CD14-positive monocyte (primary cell): ENCODE measurements around the gene RIMBP2. TPM values are rescaled to one million over a fixed set of nuclear protein-coding genes. Genes with fewer than 3 reads are reported as not detected.

Experiments
- DNase-seq, 3 donors: peaks; one replicate each; pipeline ENCODE4 v3.0.0-alpha.2; 2011 to 2022
- H2AFZ ChIP-seq: 2 replicates; pipeline ENCODE4 v1.6.0; 2012; ENCODE audit warnings: mild to moderate bottlenecking, low read depth, low read length, inconsistent platforms; ENCODE audit not compliant: insufficient read depth, poor library complexity, severe bottlenecking
- H3K27ac ChIP-seq, 2 donors: 1 replicate in 1 of 2; 2 replicates in 1 of 2; pipeline ENCODE4 v1.5.1; 2012 to 2013; ENCODE audit warnings: low read length in 2 of 2, control low read depth in 1 of 2, inconsistent platforms in 1 of 2, low read depth in 1 of 2, mild to moderate bottlenecking in 1 of 2
- H3K27me3 ChIP-seq, 2 donors: one replicate each; pipeline versions ENCODE4 v1.6.0 to v1.6.1; 2011 to 2013; ENCODE audit warnings: low read length in 2 of 2; ENCODE audit not compliant: control insufficient read depth in 2 of 2, insufficient read depth in 2 of 2
- H3K36me3 ChIP-seq, 2 donors: replicated peaks in 1 of 2; 1 replicate in 1 of 2; 2 replicates in 1 of 2; pipeline versions ENCODE4 v1.5.1 to v1.6.1; 2012 to 2013; ENCODE audit warnings: low read length in 2 of 2, control low read depth in 1 of 2, inconsistent platforms in 1 of 2, mild to moderate bottlenecking in 1 of 2; ENCODE audit not compliant: insufficient read depth in 2 of 2, control insufficient read depth in 1 of 2
- H3K4me1 ChIP-seq, 2 donors: 1 replicate in 1 of 2; 2 replicates in 1 of 2; pipeline versions ENCODE4 v1.5.1 to v1.6.1; 2012 to 2013; ENCODE audit warnings: low read length in 2 of 2, control low read depth in 1 of 2, inconsistent platforms in 1 of 2, mild to moderate bottlenecking in 1 of 2, moderate library complexity in 1 of 2; ENCODE audit not compliant: insufficient read depth in 2 of 2, control insufficient read depth in 1 of 2
- H3K4me2 ChIP-seq: replicated peaks from 2 replicates; pipeline ENCODE3; 2012; ENCODE audit warnings: low read length, moderate library complexity, mild to moderate bottlenecking; ENCODE audit not compliant: poor library complexity, severe bottlenecking; ENCODE audit errors: extremely low read depth
- H3K4me3 ChIP-seq, 3 experiments: fragments of 200-600 bp in 1 of 3; sonication (generic) in 1 of 3; replicated peaks in 1 of 3; 1 replicate in 2 of 3; 2 replicates in 1 of 3; pipeline ENCODE4 v1.5.1; 2011 to 2013; ENCODE audit warnings: low read length in 3 of 3, mild to moderate bottlenecking in 3 of 3, control low read depth in 2 of 3, low read depth in 2 of 3, inconsistent platforms in 1 of 3, moderate library complexity in 1 of 3
- H3K79me2 ChIP-seq: 2 replicates; pipeline ENCODE4 v1.6.0; 2012; ENCODE audit warnings: mild to moderate bottlenecking, control low read depth, inconsistent platforms, low read length, moderate library complexity; ENCODE audit not compliant: insufficient read depth
- H3K9ac ChIP-seq: 2 replicates; pipeline ENCODE4 v1.6.0; 2017; ENCODE audit warnings: low read length, mild to moderate bottlenecking; ENCODE audit not compliant: insufficient read depth, poor library complexity, severe bottlenecking
- H3K9me3 ChIP-seq, 2 donors: replicated peaks in 1 of 2; 1 replicate in 1 of 2; 2 replicates in 1 of 2; pipeline versions ENCODE4 v1.5.1 to v1.6.1; 2012 to 2013; ENCODE audit warnings: low read length in 2 of 2, control low read depth in 1 of 2; ENCODE audit not compliant: control insufficient read depth in 1 of 2, insufficient read depth in 1 of 2
- H4K20me1 ChIP-seq: 2 replicates; pipeline ENCODE4 v1.6.0; 2012; ENCODE audit warnings: mild to moderate bottlenecking, low read length, control low read depth, moderate library complexity; ENCODE audit not compliant: insufficient read depth
- H3K27ac Mint-ChIP-seq, 7 donors: one replicate each; pipeline ENCODE4 v1.8.0; 2020; ENCODE audit warnings: mild to moderate bottlenecking in 7 of 7, mixed read lengths in 7 of 7, moderate library complexity in 6 of 7, inconsistent platforms in 2 of 7
- H3K27me3 Mint-ChIP-seq, 3 donors: one replicate each; pipeline ENCODE4 v1.8.0; 2021 to 2022; ENCODE audit warnings: low read depth in 3 of 3, mild to moderate bottlenecking in 3 of 3, mixed read lengths in 3 of 3, moderate library complexity in 3 of 3, inconsistent platforms in 1 of 3
- H3K36me3 Mint-ChIP-seq, 2 donors: one replicate each; pipeline ENCODE4 v1.8.0; 2020; ENCODE audit warnings: mixed read lengths in 2 of 2, inconsistent platforms in 1 of 2, mild to moderate bottlenecking in 1 of 2
- H3K4me1 Mint-ChIP-seq: one replicate; pipeline ENCODE4 v1.8.0; 2020; ENCODE audit warnings: mild to moderate bottlenecking, mixed read lengths
- H3K4me3 Mint-ChIP-seq, 2 donors: one replicate each; pipeline ENCODE4 v1.8.0; 2020; ENCODE audit warnings: mild to moderate bottlenecking in 2 of 2, mixed read lengths in 2 of 2, moderate library complexity in 1 of 2
- H3K9me3 Mint-ChIP-seq, 7 donors: one replicate each; pipeline ENCODE4 v1.8.0; 2020 to 2022; ENCODE audit warnings: mixed read lengths in 7 of 7, mild to moderate bottlenecking in 6 of 7, moderate library complexity in 6 of 7, inconsistent platforms in 2 of 7
- CTCF ChIP-seq: fragments of 200-600 bp; IDR thresholded peaks from one replicate; pipeline ENCODE4 v1.8.0; 2022; ENCODE audit warnings: antibody characterized with exemption, mild to moderate bottlenecking
- WGBS: methylation state at CpG from one replicate; pipeline ENCODE4 v1.1.5; 2013; ENCODE audit warnings: missing lambda C conversion rate; ENCODE audit not compliant: insufficient coverage; 5-methylcytosine and 5-hydroxymethylcytosine counted together
- intact Hi-C, 2 donors: fragments of 100-400 bp; cut with micrococcal nuclease; formaldehyde crosslinking; loops; one replicate each; pipeline versions ENCODE4 v1.15.0 to v1.15.1; 2023
- polyA plus RNA-seq, 3 donors: library from polyadenylated mRNA; depleted of rRNA in 1 of 3; unstranded in 2 of 3; stranded (reverse) in 1 of 3; fragments of 300-500 nt in 2 of 3; fragments of >200 nt in 1 of 3; fragmentation: Illumina TruSeq in 2 of 3; gene quantifications; 1 replicate in 2 of 3; 2 replicates in 1 of 3; pipeline ENCODE4 v1.2.3, GENCODE V29; 2012 to 2021

Gene RIMBP2
- polyA plus RNA-seq, 3 donors: not detected

- Mint-ChIP-seq H3K9me3 (peaks cover 0 to 8% (median 2%) of the 10 kb centered on the region in 7 donors), H3K36me3 (no peaks in the 10 kb centered on the region), H3K27me3 (peaks cover 1 to 8% (median 8%) of the 10 kb centered on the region in 3 donors), H3K4me3 (no peak overlapping the region), H3K4me1 (no peaks in the 10 kb centered on the region), H3K27ac (no peak overlapping the region)
- H3K4me3 ChIP-seq: no peak overlapping the region
- no peaks in the 10 kb centered on the region for H3K4me1 ChIP-seq
- no peaks in the 10 kb centered on the region for H4K20me1 ChIP-seq
- intact Hi-C loops: no loop called here
- TF ChIP-seq CTCF: no peak
- H3K36me3 ChIP-seq: no peaks in the 10 kb centered on the region
- no peak overlapping the region for H3K27ac ChIP-seq
- H3K4me2 ChIP-seq: no peak overlapping the region
- no peak overlapping the region for H3K9ac ChIP-seq
- peaks cover 6 to 11% of the 10 kb centered on the region in 2 donors for H3K9me3 ChIP-seq
- H3K79me2 ChIP-seq: no peaks in the 10 kb centered on the region
- WGBS: 98% methylated on average over 4 of the region's 5 CpGs
- H3K27me3 ChIP-seq: peaks cover 0 to 2% of the 10 kb centered on the region in 2 donors
- H2AFZ ChIP-seq: no peak overlapping the region
- no peak for DNase-seq
Measured at GRCh38 chr12:130628304-130628703, 87.8 kb downstream of the RIMBP2 start.

GRCh38 chr12:130627175-130627574 lies 88.9 kb downstream of the RIMBP2 start:
- DNase-seq: no peak
- Mint-ChIP-seq H3K9me3 (peaks cover 0 to 8% (median 2%) of the 10 kb centered on the region in 7 donors), H3K36me3 (no peaks in the 10 kb centered on the region), H3K4me1 (no peaks in the 10 kb centered on the region), H3K27ac (no peak overlapping the region), H3K4me3 (no peak overlapping the region), H3K27me3 (peaks cover 1 to 6% (median 6%) of the 10 kb centered on the region in 3 donors)
- no peak for TF ChIP-seq CTCF
- Histone ChIP-seq H3K4me3 (no peak overlapping the region), H3K36me3 (no peaks in the 10 kb centered on the region), H3K9ac (no peak overlapping the region), H3K27ac (no peak overlapping the region), H3K9me3 (peaks cover 6 to 11% of the 10 kb centered on the region in 2 donors), H3K4me1 (no peaks in the 10 kb centered on the region), H3K4me2 (no peak overlapping the region), H3K79me2 (no peaks in the 10 kb centered on the region), H3K27me3 (no peaks in the 10 kb centered on the region), H2AFZ (no peak overlapping the region), H4K20me1 (no peaks in the 10 kb centered on the region)
- intact Hi-C loops: no loop called here
- WGBS: 86% methylated on average over 7 of the region's 7 CpGs
